Breast epithelium (tissue), 3 donors: ENCODE data around the gene NPY.

Source experiments
- CTCF ChIP-seq, 3 donors: fragments of 450-650 bp; IDR thresholded peaks; one replicate each; pipeline ENCODE4 v1.5.1; 2016 to 2017; ENCODE audit warnings: antibody characterized with exemption in 3 of 3, mild to moderate bottlenecking in 3 of 3, moderate library complexity in 3 of 3
- POLR2A ChIP-seq: fragments of 450-650 bp; IDR thresholded peaks from one replicate; pipeline ENCODE4 v1.6.1; 2016; ENCODE audit warnings: antibody characterized with exemption, mild to moderate bottlenecking, moderate library complexity
- POLR2AphosphoS5 ChIP-seq, 3 donors: sonication (generic); formaldehyde crosslinking; IDR thresholded peaks; one replicate each; pipeline ENCODE4 v1.6.1; 2017; ENCODE audit warnings: antibody characterized with exemption in 3 of 3

DNA sequence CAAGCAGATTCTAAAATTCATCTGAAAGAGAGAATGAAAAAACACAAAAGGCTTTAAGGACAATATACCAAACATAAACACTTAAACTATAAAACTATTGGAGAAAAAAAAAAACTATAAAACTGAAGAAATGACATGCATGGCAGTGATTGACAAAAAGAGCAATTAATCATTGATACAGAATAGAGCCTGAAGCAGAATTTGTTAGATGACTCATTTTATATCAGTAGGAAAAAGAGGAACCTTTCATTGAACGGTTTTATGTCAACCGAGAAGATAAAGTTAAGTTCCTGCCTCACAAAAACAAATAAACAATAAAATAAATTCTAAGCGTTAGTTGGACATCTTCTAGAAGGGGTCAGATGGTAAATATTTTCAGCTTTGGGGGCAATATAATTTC lies 23.3 kb downstream of the NPY start:
- TF ChIP-seq POLR2AphosphoS5 (IDR thresholded peaks at IDR 0.05) = no peak
- TF ChIP-seq CTCF (IDR thresholded peaks at IDR 0.05) = no peak
- no peak for TF ChIP-seq POLR2A
